Spleen (tissue), 11 donors: ENCODE results near the gene ALG11. TPM values are rescaled to one million over a fixed set of nuclear protein-coding genes. Genes with fewer than 3 reads are reported as not detected.

Source experiments
- DNase-seq: peaks from one replicate; pipeline ENCODE4 v3.0.0-alpha.2; 2020
- H3K27ac ChIP-seq, 8 donors: fragments of 200-600 bp; sonication (generic) in 7 of 8; 1 replicate in 4 of 8; 2 replicates in 4 of 8; pipeline versions ENCODE4 v1.5.0 to v1.8.0; 2016 to 2021; ENCODE audit warnings: inconsistent platforms in 4 of 8, mild to moderate bottlenecking in 4 of 8, moderate library complexity in 1 of 8
- H3K27me3 ChIP-seq, 7 donors: fragments of 200-600 bp; sonication (generic) in 6 of 7; replicated peaks in 1 of 7; 1 replicate in 4 of 7; 2 replicates in 3 of 7; pipeline versions ENCODE4 v1.5.0 to v1.8.0; 2016 to 2021; ENCODE audit warnings: inconsistent platforms in 3 of 7, mild to moderate bottlenecking in 1 of 7
- H3K36me3 ChIP-seq, 6 donors: fragments of 200-600 bp; sonication (generic) in 5 of 6; 1 replicate in 4 of 6; 2 replicates in 2 of 6; pipeline versions ENCODE4 v1.5.0 to v1.8.0; 2016 to 2021; ENCODE audit warnings: inconsistent platforms in 2 of 6
- H3K4me1 ChIP-seq, 6 donors: fragments of 200-600 bp; sonication (generic) in 5 of 6; 1 replicate in 3 of 6; 2 replicates in 3 of 6; pipeline versions ENCODE4 v1.5.0 to v1.8.0; 2016 to 2021; ENCODE audit warnings: inconsistent platforms in 3 of 6
- H3K4me3 ChIP-seq, 8 donors: fragments of 200-600 bp; sonication (generic) in 7 of 8; 1 replicate in 4 of 8; 2 replicates in 4 of 8; pipeline versions ENCODE4 v1.5.0 to v1.8.0; 2016 to 2021; ENCODE audit warnings: inconsistent platforms in 4 of 8, mild to moderate bottlenecking in 4 of 8, moderate library complexity in 2 of 8
- H3K9me3 ChIP-seq, 8 donors: fragments of 200-600 bp; sonication (generic) in 7 of 8; 1 replicate in 4 of 8; 2 replicates in 4 of 8; pipeline versions ENCODE4 v1.5.0 to v1.8.0; 2016 to 2021; ENCODE audit warnings: inconsistent platforms in 4 of 8
- POLR2A ChIP-seq, 3 donors: fragments of 450-650 bp; IDR thresholded peaks; one replicate each; pipeline ENCODE4 v1.5.1; 2017; ENCODE audit warnings: antibody characterized with exemption in 3 of 3, mild to moderate bottlenecking in 1 of 3
- POLR2AphosphoS5 ChIP-seq, 3 donors: sonication (generic); formaldehyde crosslinking; IDR thresholded peaks; one replicate each; pipeline ENCODE4 v1.5.1; 2017; ENCODE audit warnings: antibody characterized with exemption in 3 of 3
- WGBS, 5 donors: extraction: QIAGEN DNeasy Blood & Tissue Kit in 3 of 5; methylation state at CpG; one replicate each; pipeline versions ENCODE4 v1.1.5 to v1.1.7; 2013 to 2018; 5-methylcytosine and 5-hydroxymethylcytosine counted together
- intact Hi-C: fragments of 100-400 bp; cut with DNase I; formaldehyde crosslinking; loops from one replicate; pipeline ENCODE4 v1.15.0; 2023; ENCODE audit warnings: low total_unique reads
- polyA plus RNA-seq, 3 donors: library from polyadenylated mRNA; stranded (reverse); fragments of 200-250 nt; gene quantifications; one replicate each; pipeline ENCODE4 v1.2.1, GENCODE V29; 2013
- total RNA-seq, 7 donors: library from RNA; depleted of rRNA in 3 of 7; stranded (reverse); fragments of >200 nt in 3 of 7; fragmentation: NEBNext Ultra II Directional in 4 of 7; extraction: Animal tissue kit (Norgen Biotek cat#: 25700) in 4 of 7; gene quantifications; one replicate each; pipeline versions ENCODE4 v1.1.0 to v1.2.1, GENCODE V29; 2016 to 2021
- TF ChIP-seq, protein P1 (sequence below), 11 experiments: fragments of 200-600 bp in 7 of 11; fragments of 450-650 bp in 4 of 11; sonication (generic) in 4 of 11; IDR thresholded peaks in 8 of 11; conservative IDR thresholded peaks in 3 of 11; 1 replicate in 7 of 11; 2 replicates in 4 of 11; pipeline versions ENCODE4 v1.4.0 to v1.8.0; 2016 to 2021; ENCODE audit warnings: antibody characterized with exemption in 11 of 11, inconsistent platforms in 4 of 11, mild to moderate bottlenecking in 1 of 11
- donor health status: healthy with polysubstance abuse.
- donor health status: DM: no; HTN: no; CAD: no; lungs with moderate emphysema.
- donor health status: DM: no; HTN: no; CAD: no.
- donor health status: Bipolar disorder and iron deficiency.
- donor health status: healthy.
- donor health status: DM: no; HTN: no; CAD: no.
- donor health status: DM: yes; HTN: yes; CAD: no.

Gene ALG11
- total and polyA plus RNA-seq, 10 donors, result 3.0 to 32.2 (median 27.6) TPM

DNA sequence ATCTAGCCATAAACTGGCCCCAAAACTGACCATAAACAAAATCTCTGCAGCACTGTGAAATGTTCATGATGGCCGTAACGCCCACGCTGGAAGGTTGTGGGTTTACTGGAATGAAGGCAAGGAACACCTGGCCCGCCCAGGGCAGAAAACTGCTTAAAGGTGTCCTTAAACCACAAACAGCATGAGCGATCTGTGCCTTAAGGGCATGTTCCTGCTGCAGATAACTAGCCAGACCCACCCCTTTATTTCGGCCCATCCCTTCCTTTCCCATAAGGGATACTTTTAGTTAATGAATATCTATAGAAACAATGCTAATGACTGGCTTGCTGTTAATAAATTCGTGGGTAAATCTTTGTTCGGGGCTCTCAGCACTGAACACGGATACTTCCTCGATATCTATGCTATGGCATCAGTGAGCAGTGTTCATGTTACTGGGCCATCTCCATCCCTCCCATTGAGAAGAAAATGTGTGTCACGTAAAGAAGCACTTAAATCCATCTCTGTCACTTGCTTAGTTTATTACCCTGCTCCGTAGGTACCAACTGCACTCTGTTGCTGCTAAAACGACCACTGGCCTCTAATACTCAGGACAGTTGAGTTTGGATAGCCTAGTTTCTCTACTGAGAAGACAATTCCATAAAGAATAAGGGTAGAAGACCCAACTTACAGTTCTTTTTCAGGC is 6.2 kb upstream of the ALG11 start:
- no peak for DNase-seq
- TF ChIP-seq, protein P1, sequence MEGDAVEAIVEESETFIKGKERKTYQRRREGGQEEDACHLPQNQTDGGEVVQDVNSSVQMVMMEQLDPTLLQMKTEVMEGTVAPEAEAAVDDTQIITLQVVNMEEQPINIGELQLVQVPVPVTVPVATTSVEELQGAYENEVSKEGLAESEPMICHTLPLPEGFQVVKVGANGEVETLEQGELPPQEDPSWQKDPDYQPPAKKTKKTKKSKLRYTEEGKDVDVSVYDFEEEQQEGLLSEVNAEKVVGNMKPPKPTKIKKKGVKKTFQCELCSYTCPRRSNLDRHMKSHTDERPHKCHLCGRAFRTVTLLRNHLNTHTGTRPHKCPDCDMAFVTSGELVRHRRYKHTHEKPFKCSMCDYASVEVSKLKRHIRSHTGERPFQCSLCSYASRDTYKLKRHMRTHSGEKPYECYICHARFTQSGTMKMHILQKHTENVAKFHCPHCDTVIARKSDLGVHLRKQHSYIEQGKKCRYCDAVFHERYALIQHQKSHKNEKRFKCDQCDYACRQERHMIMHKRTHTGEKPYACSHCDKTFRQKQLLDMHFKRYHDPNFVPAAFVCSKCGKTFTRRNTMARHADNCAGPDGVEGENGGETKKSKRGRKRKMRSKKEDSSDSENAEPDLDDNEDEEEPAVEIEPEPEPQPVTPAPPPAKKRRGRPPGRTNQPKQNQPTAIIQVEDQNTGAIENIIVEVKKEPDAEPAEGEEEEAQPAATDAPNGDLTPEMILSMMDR (IDR thresholded peaks at IDR 0.05 in 8 of 11, conservative IDR thresholded peaks at IDR 0.05 in 3 of 11), result no peak
- TF ChIP-seq POLR2AphosphoS5 (IDR thresholded peaks at IDR 0.05) (no peak), POLR2A (IDR thresholded peaks at IDR 0.05) (no peak)
- H3K9me3 ChIP-seq, result no peaks in the 10 kb centered on the region
- H3K4me3 ChIP-seq, result no peak overlapping the region
- 84 to 94% (median 89%) methylated on average over 13 of the region's 13 CpGs for whole genome bisulfite sequencing, 5 donors
- peaks cover 0 to 24% (median 4%) of the 10 kb centered on the region in 7 donors for H3K27me3 ChIP-seq
- H3K36me3 ChIP-seq, result no peaks in the 10 kb centered on the region
- peaks cover 2 to 9% (median 7%) of the 10 kb centered on the region in 6 donors for H3K4me1 ChIP-seq
- H3K27ac ChIP-seq, result no peak overlapping the region
- intact Hi-C loops, result loop anchor here (10.0 kb wide), 1 partner anchor 119 kb away; the partner anchor contains the start of gene NEK5

DNA sequence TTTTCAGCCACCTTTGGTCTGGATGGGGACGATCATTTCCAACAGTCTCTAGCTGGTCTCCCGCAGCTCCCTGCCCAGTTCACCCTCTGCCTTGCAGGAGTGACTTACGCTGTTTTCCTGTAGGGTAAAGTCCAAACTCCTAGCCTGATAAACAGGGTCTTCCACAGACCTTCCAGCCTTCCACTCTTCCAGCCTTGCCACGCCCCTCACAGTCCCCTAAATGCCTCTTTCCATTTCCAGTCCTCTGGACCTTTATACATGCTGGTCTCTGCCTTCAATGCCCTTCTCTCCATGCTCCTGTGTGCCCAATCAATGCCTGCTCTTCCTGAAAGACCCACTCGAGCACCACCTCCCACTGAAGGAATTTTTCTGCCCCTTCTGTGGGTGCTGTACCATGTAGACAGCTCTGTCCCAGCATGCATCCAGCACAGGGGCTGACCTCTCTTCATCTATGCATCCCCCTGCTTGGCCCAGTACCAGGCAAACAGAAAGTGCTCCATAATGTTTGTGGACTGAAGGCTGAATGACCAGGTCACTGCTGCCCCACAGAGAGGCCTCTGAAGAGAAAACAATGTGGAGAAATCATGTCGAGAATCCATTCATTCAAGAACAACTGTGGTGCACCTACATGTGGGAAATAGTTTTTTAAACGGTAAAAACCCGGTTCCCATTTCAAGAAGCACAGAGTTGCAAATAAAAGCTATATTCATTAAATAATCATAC is 5.5 kb upstream of the ALG11 start:
- 80 to 87% (median 84%) methylated on average over 8 of the region's 8 CpGs for WGBS, 5 donors
- H3K4me1 ChIP-seq, result peaks cover 3 to 16% (median 12%) of the 10 kb centered on the region in 6 donors
- H3K4me3 ChIP-seq, result no peak overlapping the region
- DNase-seq, result no peak
- TF ChIP-seq POLR2A (IDR thresholded peaks at IDR 0.05) (no peak), POLR2AphosphoS5 (IDR thresholded peaks at IDR 0.05) (no peak)
- intact Hi-C loops, result loop anchor here (10.0 kb wide), 1 partner anchor 118 kb away; the partner anchor contains the start of gene NEK5
- H3K36me3 ChIP-seq, result no peaks in the 10 kb centered on the region
- H3K9me3 ChIP-seq, result no peaks in the 10 kb centered on the region
- H3K27me3 ChIP-seq, result peaks cover 0 to 31% (median 8%) of the 10 kb centered on the region in 7 donors
- no peak overlapping the region for H3K27ac ChIP-seq

DNA sequence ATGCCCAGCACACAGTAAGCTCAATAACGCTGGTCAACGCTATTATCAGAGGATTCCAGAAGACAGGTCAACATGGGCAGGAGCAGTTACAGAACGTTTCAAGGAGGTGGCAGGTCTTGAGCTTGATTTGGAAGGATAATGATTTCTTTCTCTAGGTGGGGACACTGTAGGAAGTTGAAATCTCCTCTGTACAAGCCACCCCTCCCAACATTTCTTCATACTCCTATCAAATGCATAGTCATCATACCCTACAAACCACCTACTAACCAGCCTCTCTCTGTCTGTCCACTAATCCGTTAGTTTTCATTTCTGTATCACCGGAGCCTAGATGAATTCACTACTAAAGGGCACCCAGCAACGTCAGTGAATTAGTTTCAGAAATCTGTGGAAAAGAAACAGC is 2.3 kb upstream of the ALG11 start:
- TF ChIP-seq POLR2AphosphoS5 (IDR thresholded peaks at IDR 0.05) (no peak), POLR2A (IDR thresholded peaks at IDR 0.05) (no peak)
- TF ChIP-seq, protein P1 (IDR thresholded peaks at IDR 0.05 in 8 of 11, conservative IDR thresholded peaks at IDR 0.05 in 3 of 11), result no peak
- DNase-seq, result no peak
- H3K36me3 ChIP-seq, result no peaks in the 10 kb centered on the region
- no peak overlapping the region for H3K4me3 ChIP-seq
- peaks cover 17 to 41% (median 33%) of the 10 kb centered on the region in 6 donors for H3K4me1 ChIP-seq
- 65 to 74% (median 72%) methylated on average over 6 of the region's 6 CpGs for WGBS, 5 donors
- H3K9me3 ChIP-seq, result no peaks in the 10 kb centered on the region
- peaks cover 0 to 33% (median 8%) of the 10 kb centered on the region in 7 donors for H3K27me3 ChIP-seq
- intact Hi-C loops, result loop anchor here (10.0 kb wide), 3 partner anchors 115 to 445 kb away; partner anchors contain the start of genes CKAP2, NEK5 and VPS36
- no peak overlapping the region for H3K27ac ChIP-seq

DNA sequence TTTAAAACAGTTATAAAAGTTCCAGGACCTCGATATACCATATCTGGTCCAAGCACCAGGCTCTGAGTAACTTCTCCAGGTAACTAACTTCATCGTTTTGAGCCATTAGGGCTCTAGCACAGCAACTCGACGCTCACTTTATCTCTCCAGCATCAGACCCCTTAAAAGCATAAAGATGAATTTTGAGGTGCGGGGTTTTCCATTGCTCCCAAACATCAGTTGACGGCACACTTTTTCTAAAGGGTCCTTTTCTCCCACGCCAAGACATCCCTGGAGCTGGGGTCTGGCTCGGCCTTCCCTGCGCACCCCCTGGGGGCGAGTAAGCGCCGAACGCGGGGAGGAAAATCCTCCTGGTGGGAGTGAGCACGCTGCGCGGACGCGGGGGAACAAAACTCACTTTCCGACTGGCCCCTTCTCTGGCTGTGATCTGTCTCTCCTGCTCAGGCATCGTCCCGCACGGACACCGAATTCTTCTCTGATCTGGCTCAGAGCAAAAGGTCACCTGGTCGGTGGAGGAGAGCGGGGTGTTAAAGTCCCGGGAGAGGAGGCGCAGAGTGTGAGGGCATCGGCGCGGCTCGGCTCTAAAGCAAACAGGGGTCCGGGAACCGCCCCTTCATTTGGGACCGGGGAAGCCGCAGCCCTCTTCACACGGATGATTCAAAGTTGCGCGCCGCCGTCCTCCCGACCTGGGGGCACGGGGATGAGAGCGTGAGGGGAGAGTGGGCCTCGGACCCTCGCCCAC is 1.1 kb upstream of the ALG11 start, which contains the start of gene ATP7B:
ATP7B (minus strand) TSS at position 561 of the 742 bp plus-strand sequence; CDS start at position 448, 113 bp downstream.
- 3 to 11% (median 4%) methylated on average over 17 to 46 of the region's 46 CpGs for WGBS, 5 donors
- intact Hi-C loops, result loop anchor here (10.0 kb wide), 2 partner anchors 184 to 444 kb away; partner anchors contain the start of genes CKAP2 and VPS36
- H3K27me3 ChIP-seq, result peaks cover 0 to 33% (median 8%) of the 10 kb centered on the region in 7 donors
- peak within 1 kb of the TSS; percentile 82 to 100 (median 98) for H3K4me3 ChIP-seq
- H3K36me3 ChIP-seq, result peaks cover 0 to 11% (median 0%) of the 10 kb centered on the region in 6 donors
- H3K4me1 ChIP-seq, result peaks cover 17 to 49% (median 34%) of the 10 kb centered on the region in 6 donors
- peak within 1 kb of the TSS; percentile 13 to 83 (median 70) for H3K27ac ChIP-seq
- peak; percentile 85 for DNase-seq
- no peak for TF ChIP-seq POLR2A (IDR thresholded peaks at IDR 0.05)
- TF ChIP-seq, protein P1 (IDR thresholded peaks at IDR 0.05 in 8 of 11, conservative IDR thresholded peaks at IDR 0.05 in 3 of 11), result peak in 1 of 11 experiments; percentile 6
- no peaks in the 10 kb centered on the region for H3K9me3 ChIP-seq
